ENCODE results near the gene DCAF6. TPM values are rescaled to one million over a fixed set of nuclear protein-coding genes. Genes with fewer than 3 reads are reported as not detected.

DCAF6 gene
- total RNA-seq, 1 experiment from 2014 or later, result 31.9 TPM

- no peaks in the 10 kb centered on the region for H3K27me3 ChIP-seq (replicated peaks; ENCODE audit: insufficient read depth, low read depth, low read length, poor library complexity)
- no TSS peak for BruUV-seq (replicated peaks)
- ChIA-PET CTCF (no interaction called here), POLR2A (ENCODE audit: low non-redundant PET) (no interaction called here)
- no peaks in the 10 kb centered on the region for H3K4me1 ChIP-seq (ENCODE audit: insufficient read depth, low read length, poor library complexity, severe bottlenecking)
- TF ChIP-seq EZH2 (IDR thresholded peaks at IDR 0.05; ENCODE audit: borderline replicate concordance, low read depth, low read length, poor library complexity, severe bottlenecking), result no peak
- peaks cover 19% of the 10 kb centered on the region for H3K36me3 ChIP-seq (ENCODE audit: insufficient read depth, low read length, poor library complexity, severe bottlenecking)
- H3K27ac ChIP-seq (ENCODE audit: low read depth, low read length, poor library complexity, severe bottlenecking), result no peak overlapping the region
- intact Hi-C loops (cut with micrococcal nuclease; ENCODE audit: unreplicated experiment), result no loop called here
- no peak for DNase-seq (ENCODE audit: low spot score)
- H3K4me3 ChIP-seq (ENCODE audit: low read depth, low read length, poor library complexity, severe bottlenecking), result no peak overlapping the region
- H3K9me3 ChIP-seq (ENCODE audit: low read depth, low read length, poor library complexity, severe bottlenecking), result no peaks in the 10 kb centered on the region
These were observed 69.0 kb downstream of the DCAF6 start for GRCh38 chr1:168005529-168005928.

- ChIA-PET CTCF (no interaction called here), POLR2A (ENCODE audit: low non-redundant PET) (interaction anchor here (0.7 kb wide), 1 partner anchor 8 kb away, joined by 20 read pairs; no protein-coding TSS in a partner anchor)
- intact Hi-C loops (cut with micrococcal nuclease; ENCODE audit: unreplicated experiment), result no loop called here
- no peaks in the 10 kb centered on the region for H3K4me1 ChIP-seq (ENCODE audit: insufficient read depth, low read length, poor library complexity, severe bottlenecking)
- H3K9me3 ChIP-seq (ENCODE audit: low read depth, low read length, poor library complexity, severe bottlenecking), result no peaks in the 10 kb centered on the region
- no peak overlapping the region for H3K27ac ChIP-seq (ENCODE audit: low read depth, low read length, poor library complexity, severe bottlenecking)
- no peak overlapping the region for H3K4me3 ChIP-seq (ENCODE audit: low read depth, low read length, poor library complexity, severe bottlenecking)
- TF ChIP-seq EZH2 (IDR thresholded peaks at IDR 0.05; ENCODE audit: borderline replicate concordance, low read depth, low read length, poor library complexity, severe bottlenecking) (no peak), CTCF (conservative IDR thresholded peaks at IDR 0.05; ENCODE audit: low read depth, low read length) (no peak)
- H3K27me3 ChIP-seq (replicated peaks; ENCODE audit: insufficient read depth, low read depth, low read length, poor library complexity), result no peaks in the 10 kb centered on the region
- H3K36me3 ChIP-seq (ENCODE audit: insufficient read depth, low read length, poor library complexity, severe bottlenecking), result peaks cover 21% of the 10 kb centered on the region
- no peak for DNase-seq (ENCODE audit: low spot score)
- no TSS peak for BruUV-seq (replicated peaks)
These were observed 71.2 kb downstream of the DCAF6 start for GRCh38 chr1:168007691-168008090.

- Histone ChIP-seq H3K9me3 (ENCODE audit: low read depth, low read length, poor library complexity, severe bottlenecking) (no peaks in the 10 kb centered on the region), H3K4me1 (ENCODE audit: insufficient read depth, low read length, poor library complexity, severe bottlenecking) (no peaks in the 10 kb centered on the region), H3K36me3 (ENCODE audit: insufficient read depth, low read length, poor library complexity, severe bottlenecking) (peaks cover 25% of the 10 kb centered on the region), H3K27me3 (replicated peaks; ENCODE audit: insufficient read depth, low read depth, low read length, poor library complexity) (no peaks in the 10 kb centered on the region), H3K27ac (ENCODE audit: low read depth, low read length, poor library complexity, severe bottlenecking) (no peak overlapping the region), H3K4me3 (ENCODE audit: low read depth, low read length, poor library complexity, severe bottlenecking) (no peak overlapping the region)
- ChIA-PET POLR2A (ENCODE audit: low non-redundant PET) (no interaction called here), CTCF (no interaction called here)
- no TSS peak for BruUV-seq (replicated peaks)
- intact Hi-C loops (cut with micrococcal nuclease; ENCODE audit: unreplicated experiment), result no loop called here
- TF ChIP-seq EZH2 (IDR thresholded peaks at IDR 0.05; ENCODE audit: borderline replicate concordance, low read depth, low read length, poor library complexity, severe bottlenecking) (no peak), CTCF (conservative IDR thresholded peaks at IDR 0.05; ENCODE audit: low read depth, low read length) (no peak)
- no peak for DNase-seq (ENCODE audit: low spot score)
These were observed 72.1 kb downstream of the DCAF6 start for GRCh38 chr1:168008595-168008994.

GRCh38 chr1:168009322-168009721, 72.8 kb downstream of the DCAF6 start:
- CTCF ChIA-PET, result no interaction called here

More at GRCh38 chr1:168009322-168009721, 72.8 kb downstream of the DCAF6 start:
- intact Hi-C loops (cut with micrococcal nuclease; ENCODE audit: unreplicated experiment), result no loop called here
- no peaks in the 10 kb centered on the region for H3K9me3 ChIP-seq (ENCODE audit: low read depth, low read length, poor library complexity, severe bottlenecking)
- H3K4me3 ChIP-seq (ENCODE audit: low read depth, low read length, poor library complexity, severe bottlenecking), result no peak overlapping the region
- H3K27ac ChIP-seq (ENCODE audit: low read depth, low read length, poor library complexity, severe bottlenecking), result no peak overlapping the region
- POLR2A ChIA-PET (ENCODE audit: low non-redundant PET), result no interaction called here
- H3K4me1 ChIP-seq (ENCODE audit: insufficient read depth, low read length, poor library complexity, severe bottlenecking), result no peaks in the 10 kb centered on the region
- BruUV-seq (replicated peaks), result no TSS peak
- peaks cover 19% of the 10 kb centered on the region for H3K36me3 ChIP-seq (ENCODE audit: insufficient read depth, low read length, poor library complexity, severe bottlenecking)
- DNase-seq (ENCODE audit: low spot score), result no peak
- no peaks in the 10 kb centered on the region for H3K27me3 ChIP-seq (replicated peaks; ENCODE audit: insufficient read depth, low read depth, low read length, poor library complexity)
- TF ChIP-seq EZH2 (IDR thresholded peaks at IDR 0.05; ENCODE audit: borderline replicate concordance, low read depth, low read length, poor library complexity, severe bottlenecking) (no peak), CTCF (conservative IDR thresholded peaks at IDR 0.05; ENCODE audit: low read depth, low read length) (no peak)
